ENCODE data around the gene DIDO1. TPM values are rescaled to one million over a fixed set of nuclear protein-coding genes. Genes with fewer than 3 reads are reported as not detected.

The DIDO1 gene
- total and polyA plus RNA-seq, 2 of the 13 experiments (the other 11 are each of a cell fraction or from before 2014, with no cell fraction given): 75.0 to 75.1 TPM

- TF ChIP-seq KAT8 (CRISPR knock-in tag; IDR thresholded peaks at IDR 0.05) (peak; percentile 20; the same call in 1 of the 2 replicates), HDAC6 (IDR thresholded peaks at IDR 0.05; ENCODE audit: low read depth, low read length) (no peak), HOXA3 (CRISPR knock-in tag; IDR thresholded peaks at IDR 0.05) (peak; percentile 69), EZH2 (conservative IDR thresholded peaks at IDR 0.05; ENCODE audit: low read depth, low read length) (no peak), STAT6 (CRISPR knock-in tag; IDR thresholded peaks at IDR 0.05; ENCODE audit: borderline replicate concordance) (no peak), ZNF644 (CRISPR knock-in tag; IDR thresholded peaks at IDR 0.05; ENCODE audit: low read depth) (peak; percentile 88), ZNF33B (CRISPR knock-in tag; IDR thresholded peaks at IDR 0.05) (peak; percentile 46; the same call in 1 of the 2 replicates), MAX (IDR thresholded peaks at IDR 0.05) (peak; percentile 35; the same call in 1 of the 2 replicates), MIER3 (CRISPR knock-in tag; IDR thresholded peaks at IDR 0.05; ENCODE audit: borderline replicate concordance) (0 out of 2 replicates have a peak, but pooled peaks have one; percentile 32), IKZF1 (IDR thresholded peaks at IDR 0.05) (no peak), TAF1 (CRISPR knock-in tag; IDR thresholded peaks at IDR 0.05) (no peak), JUN (CRISPR knock-in tag; IDR thresholded peaks at IDR 0.05) (0 out of 2 replicates have a peak, but pooled peaks have one; percentile 21), EED (CRISPR knock-in tag; IDR thresholded peaks at IDR 0.05) (no peak), ZNF772 (CRISPR knock-in tag; IDR thresholded peaks at IDR 0.05) (no peak), ZNF367 (CRISPR knock-in tag; IDR thresholded peaks at IDR 0.05; ENCODE audit: borderline replicate concordance) (no peak), CREM (IDR thresholded peaks at IDR 0.05) (no peak; the same call in none of the 2 replicates), CREM (CRISPR knock-in tag; IDR thresholded peaks at IDR 0.05) (no peak), POGZ (CRISPR knock-in tag; IDR thresholded peaks at IDR 0.05) (no peak), GMEB1 (CRISPR knock-in tag; IDR thresholded peaks at IDR 0.05; ENCODE audit: borderline replicate concordance) (peak; percentile 34; the same call in 1 of the 2 replicates), ZNF878 (CRISPR knock-in tag; IDR thresholded peaks at IDR 0.05) (no peak), NFKB2 (CRISPR knock-in tag; IDR thresholded peaks at IDR 0.05; ENCODE audit: borderline replicate concordance) (peak; percentile 56; the same call in 1 of the 2 replicates), POGK (CRISPR knock-in tag; conservative IDR thresholded peaks at IDR 0.05) (0 out of 2 replicates have a peak, but pooled peaks have one; percentile 50), CREB1 (IDR thresholded peaks at IDR 0.05) (peak; percentile 57; the same call in 1 of the 2 replicates), CREB1 (CRISPR knock-in tag; IDR thresholded peaks at IDR 0.05) (no peak), ZFP36 (IDR thresholded peaks at IDR 0.05; ENCODE audit: borderline replicate concordance, low read depth, low read length, partially characterized antibody) (peak; percentile 25)
These were observed 54.0 kb downstream of the DIDO1 start (continued) for GRCh38 chr20:62872184-62872847.

Measured in HepG2 (cell line).